ENCODE results near the gene PLA2G7. TPM values are rescaled to one million over a fixed set of nuclear protein-coding genes. Genes with fewer than 3 reads are reported as not detected.
"Not testable (repeated sequence)": the region's sequence is repeated elsewhere in the genome, so short reads cannot be mapped to it uniquely, and the experiment has no call there.

The PLA2G7 gene
- not detected for total RNA-seq

GRCh38 chr6:46734867-46735719 lies at the start of gene PLA2G7:
PLA2G7 (minus strand) TSS chr6:46735375; CDS start chr6:46722891, 12,484 bp downstream.
- Mint-ChIP-seq H3K36me3 (no peaks in the 10 kb centered on the region), H3K9me3 (no peaks in the 10 kb centered on the region), H3K27me3 (peaks cover 53 to 69% of the 10 kb centered on the region in 2 donors), H3K4me1 (ENCODE audit: low read depth in 2 of 2) (no peaks in the 10 kb centered on the region), H3K4me3 (peak within 1 kb of the TSS; percentile 24), H3K27ac (no peak within 1 kb of the TSS)
- ATAC-seq = peak; percentile 39 to 48
- no peak for DNase-seq (ENCODE audit: low spot score)

- Mint-ChIP-seq H3K4me1 (ENCODE audit: low read depth in 2 of 2) (no peaks in the 10 kb centered on the region), H3K36me3 (no peaks in the 10 kb centered on the region), H3K9me3 (no peaks in the 10 kb centered on the region), H3K4me3 (no peak overlapping the region), H3K27ac (no peak overlapping the region), H3K27me3 (peaks cover 12 to 15% of the 10 kb centered on the region in 2 donors)
- ATAC-seq (no peak), DNase-seq (ENCODE audit: low spot score) (no peak)
Observed at GRCh38 chr6:46784535-46784934, 49.4 kb upstream of the PLA2G7 start.

GRCh38 chr6:46781478-46782378 lies 46.6 kb upstream of the PLA2G7 start:
- no peaks in the 10 kb centered on the region for H3K9me3 Mint-ChIP-seq
- no peak for DNase-seq (ENCODE audit: low spot score)
- no peak for ATAC-seq
- H3K27me3 Mint-ChIP-seq = peaks cover 9% of the 10 kb centered on the region in 2 donors
- H3K4me3 Mint-ChIP-seq = no peak overlapping the region
- no peak overlapping the region for H3K27ac Mint-ChIP-seq
- H3K4me1 Mint-ChIP-seq (ENCODE audit: low read depth in 2 of 2) = no peaks in the 10 kb centered on the region
- H3K36me3 Mint-ChIP-seq = no peaks in the 10 kb centered on the region

GRCh38 chr6:46777476-46778346 lies 42.5 kb upstream of the PLA2G7 start:
- no peak overlapping the region for H3K27ac Mint-ChIP-seq
- ATAC-seq = no peak
- H3K4me3 Mint-ChIP-seq = no peak overlapping the region
- no peaks in the 10 kb centered on the region for H3K4me1 Mint-ChIP-seq (ENCODE audit: low read depth in 2 of 2)
- no peak for DNase-seq (ENCODE audit: low spot score)
- no peaks in the 10 kb centered on the region for H3K9me3 Mint-ChIP-seq
- no peaks in the 10 kb centered on the region for H3K36me3 Mint-ChIP-seq
- peaks cover 11 to 14% of the 10 kb centered on the region in 2 donors for H3K27me3 Mint-ChIP-seq

- Mint-ChIP-seq H3K27ac (no peak overlapping the region), H3K36me3 (no peaks in the 10 kb centered on the region), H3K4me1 (ENCODE audit: low read depth in 2 of 2) (no peaks in the 10 kb centered on the region), H3K27me3 (peaks cover 8 to 14% of the 10 kb centered on the region in 2 donors), H3K9me3 (no peaks in the 10 kb centered on the region), H3K4me3 (no peak overlapping the region)
- ATAC-seq (no peak), DNase-seq (ENCODE audit: low spot score) (no peak)
Observed at GRCh38 chr6:46776070-46776712, 41.0 kb upstream of the PLA2G7 start.

- H3K4me3 Mint-ChIP-seq; H3K36me3 Mint-ChIP-seq; H3K27ac Mint-ChIP-seq; ATAC-seq; H3K9me3 Mint-ChIP-seq; H3K27me3 Mint-ChIP-seq; H3K4me1 Mint-ChIP-seq (ENCODE audit: low read depth in 2 of 2); DNase-seq (ENCODE audit: low spot score): not testable (repeated sequence)
Observed at GRCh38 chr6:46774736-46775135, 39.6 kb upstream of the PLA2G7 start.

- Mint-ChIP-seq H3K9me3 (no peaks in the 10 kb centered on the region), H3K4me3 (no peak overlapping the region), H3K36me3 (no peaks in the 10 kb centered on the region), H3K27me3 (peaks cover 4 to 5% of the 10 kb centered on the region in 2 donors), H3K4me1 (ENCODE audit: low read depth in 2 of 2) (no peaks in the 10 kb centered on the region), H3K27ac (no peak overlapping the region)
- ATAC-seq = no peak
- no peak for DNase-seq (ENCODE audit: low spot score)
Observed at GRCh38 chr6:46773201-46773855, 38.2 kb upstream of the PLA2G7 start.

GRCh38 chr6:46772762-46773161 lies 37.6 kb upstream of the PLA2G7 start:
- no peaks in the 10 kb centered on the region for H3K4me1 Mint-ChIP-seq (ENCODE audit: low read depth in 2 of 2)
- no peaks in the 10 kb centered on the region for H3K9me3 Mint-ChIP-seq
- DNase-seq (ENCODE audit: low spot score) = no peak
- no peaks in the 10 kb centered on the region for H3K36me3 Mint-ChIP-seq
- no peak overlapping the region for H3K4me3 Mint-ChIP-seq
- H3K27ac Mint-ChIP-seq = no peak overlapping the region
- ATAC-seq = no peak
- peaks cover 4 to 5% of the 10 kb centered on the region in 2 donors for H3K27me3 Mint-ChIP-seq

- Mint-ChIP-seq H3K36me3 (no peaks in the 10 kb centered on the region), H3K4me3 (no peak overlapping the region), H3K4me1 (ENCODE audit: low read depth in 2 of 2) (no peaks in the 10 kb centered on the region), H3K9me3 (no peaks in the 10 kb centered on the region), H3K27ac (no peak overlapping the region), H3K27me3 (peaks cover 4 to 5% of the 10 kb centered on the region in 2 donors)
- DNase-seq (ENCODE audit: low spot score) = no peak
- no peak for ATAC-seq
Observed at GRCh38 chr6:46772016-46772415, 36.8 kb upstream of the PLA2G7 start.

GRCh38 chr6:46764961-46765360 lies 29.8 kb upstream of the PLA2G7 start:
- Mint-ChIP-seq H3K9me3 (peaks cover 5% of the 10 kb centered on the region), H3K36me3 (peaks cover 4% of the 10 kb centered on the region), H3K27ac (no peak overlapping the region), H3K4me1 (ENCODE audit: low read depth in 2 of 2) (no peaks in the 10 kb centered on the region), H3K4me3 (no peak overlapping the region), H3K27me3 (peaks cover 2 to 22% of the 10 kb centered on the region in 2 donors)
- DNase-seq (ENCODE audit: low spot score) = no peak
- ATAC-seq = no peak

GRCh38 chr6:46764280-46764679 lies 29.1 kb upstream of the PLA2G7 start:
- not testable (repeated sequence) for H3K4me1 Mint-ChIP-seq (ENCODE audit: low read depth in 2 of 2); H3K9me3 Mint-ChIP-seq; DNase-seq (ENCODE audit: low spot score); H3K4me3 Mint-ChIP-seq; H3K27ac Mint-ChIP-seq; ATAC-seq; H3K36me3 Mint-ChIP-seq
- peaks cover 2 to 27% of the 10 kb centered on the region in 2 donors for H3K27me3 Mint-ChIP-seq

GRCh38 chr6:46763466-46763865 lies 28.3 kb upstream of the PLA2G7 start:
- peaks cover 5% of the 10 kb centered on the region for H3K9me3 Mint-ChIP-seq
- ATAC-seq (no peak), DNase-seq (ENCODE audit: low spot score) (no peak)
- no peaks in the 10 kb centered on the region for H3K4me1 Mint-ChIP-seq (ENCODE audit: low read depth in 2 of 2)
- H3K27ac Mint-ChIP-seq = no peak overlapping the region
- peaks cover 4% of the 10 kb centered on the region for H3K36me3 Mint-ChIP-seq
- H3K27me3 Mint-ChIP-seq = peaks cover 2 to 27% of the 10 kb centered on the region in 2 donors
- H3K4me3 Mint-ChIP-seq = no peak overlapping the region
